Measurements from ENCODE around the gene RABL6. TPM values are rescaled to one million over a fixed set of nuclear protein-coding genes. Genes with fewer than 3 reads are reported as not detected.
"Not testable (repeated sequence)": the region's sequence is repeated elsewhere in the genome, so short reads cannot be mapped to it uniquely, and the experiment has no call there.

The RABL6 gene
- total RNA-seq, 1 experiment from 2014 or later: 68.9 TPM

DNA sequence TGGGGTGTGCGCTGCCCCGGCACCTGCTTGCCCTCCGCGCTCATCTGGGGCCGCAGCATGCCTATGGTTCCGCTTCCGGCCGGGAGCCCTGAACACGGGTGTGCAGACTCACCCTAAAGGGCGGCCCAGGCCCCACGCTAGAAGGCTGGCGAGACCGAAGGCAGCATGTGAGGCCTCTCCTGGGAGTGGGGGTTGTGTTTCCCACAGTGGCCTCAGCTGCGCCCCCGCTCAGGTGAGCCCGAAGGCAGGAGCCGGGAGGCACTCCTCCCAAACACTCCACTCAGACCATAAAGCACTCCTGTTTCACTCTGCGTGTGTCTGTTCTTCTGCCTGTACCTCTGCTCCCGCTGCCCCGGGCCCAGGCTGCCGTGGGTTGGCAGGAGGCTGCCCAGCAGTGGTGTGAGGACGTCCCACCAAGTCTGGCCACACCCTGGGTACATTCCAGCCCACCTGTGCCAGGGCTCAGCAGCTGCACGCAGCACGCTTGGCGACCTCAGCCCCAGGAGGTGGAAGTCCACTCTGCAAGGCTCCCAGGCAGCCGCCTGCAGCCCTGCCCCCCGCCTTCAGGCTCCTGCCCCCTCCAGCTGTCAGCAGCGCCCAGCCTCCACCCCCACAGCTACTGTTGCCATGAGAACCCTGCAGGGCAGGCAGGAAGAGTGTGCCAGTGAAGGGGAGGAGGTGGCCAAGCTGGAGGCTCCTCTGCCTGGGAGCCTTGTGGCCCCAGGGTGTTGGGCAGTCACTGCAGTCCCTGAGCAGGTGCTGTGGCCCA lies 33.3 kb downstream of the RABL6 start:
- Mint-ChIP-seq H3K4me1 (ENCODE audit: low read depth, unreplicated experiment) (peaks cover 8% of the 10 kb centered on the region), H3K27me3 (ENCODE audit: unreplicated experiment) (no peaks in the 10 kb centered on the region), H3K4me3 (ENCODE audit: low read depth, unreplicated experiment) (no peak overlapping the region), H3K27ac (ENCODE audit: unreplicated experiment) (no peak overlapping the region), H3K9me3 (ENCODE audit: low read depth, unreplicated experiment) (no peaks in the 10 kb centered on the region), H3K36me3 (ENCODE audit: insufficient read depth, unreplicated experiment) (peaks cover 25% of the 10 kb centered on the region)
- CTCF ChIA-PET: interaction anchor here (1.2 kb wide), 1 partner anchor 50 kb away, joined by 3 read pairs; no protein-coding TSS in a partner anchor
- BruUV-seq (replicated peaks): no TSS peak
- intact Hi-C loops (cut with micrococcal nuclease; ENCODE audit: unreplicated experiment): no loop called here
- peak; percentile 54 for DNase-seq
- TF ChIP-seq, protein P1, sequence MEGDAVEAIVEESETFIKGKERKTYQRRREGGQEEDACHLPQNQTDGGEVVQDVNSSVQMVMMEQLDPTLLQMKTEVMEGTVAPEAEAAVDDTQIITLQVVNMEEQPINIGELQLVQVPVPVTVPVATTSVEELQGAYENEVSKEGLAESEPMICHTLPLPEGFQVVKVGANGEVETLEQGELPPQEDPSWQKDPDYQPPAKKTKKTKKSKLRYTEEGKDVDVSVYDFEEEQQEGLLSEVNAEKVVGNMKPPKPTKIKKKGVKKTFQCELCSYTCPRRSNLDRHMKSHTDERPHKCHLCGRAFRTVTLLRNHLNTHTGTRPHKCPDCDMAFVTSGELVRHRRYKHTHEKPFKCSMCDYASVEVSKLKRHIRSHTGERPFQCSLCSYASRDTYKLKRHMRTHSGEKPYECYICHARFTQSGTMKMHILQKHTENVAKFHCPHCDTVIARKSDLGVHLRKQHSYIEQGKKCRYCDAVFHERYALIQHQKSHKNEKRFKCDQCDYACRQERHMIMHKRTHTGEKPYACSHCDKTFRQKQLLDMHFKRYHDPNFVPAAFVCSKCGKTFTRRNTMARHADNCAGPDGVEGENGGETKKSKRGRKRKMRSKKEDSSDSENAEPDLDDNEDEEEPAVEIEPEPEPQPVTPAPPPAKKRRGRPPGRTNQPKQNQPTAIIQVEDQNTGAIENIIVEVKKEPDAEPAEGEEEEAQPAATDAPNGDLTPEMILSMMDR (IDR thresholded peaks at IDR 0.05; ENCODE audit: unreplicated experiment): no peak

DNA sequence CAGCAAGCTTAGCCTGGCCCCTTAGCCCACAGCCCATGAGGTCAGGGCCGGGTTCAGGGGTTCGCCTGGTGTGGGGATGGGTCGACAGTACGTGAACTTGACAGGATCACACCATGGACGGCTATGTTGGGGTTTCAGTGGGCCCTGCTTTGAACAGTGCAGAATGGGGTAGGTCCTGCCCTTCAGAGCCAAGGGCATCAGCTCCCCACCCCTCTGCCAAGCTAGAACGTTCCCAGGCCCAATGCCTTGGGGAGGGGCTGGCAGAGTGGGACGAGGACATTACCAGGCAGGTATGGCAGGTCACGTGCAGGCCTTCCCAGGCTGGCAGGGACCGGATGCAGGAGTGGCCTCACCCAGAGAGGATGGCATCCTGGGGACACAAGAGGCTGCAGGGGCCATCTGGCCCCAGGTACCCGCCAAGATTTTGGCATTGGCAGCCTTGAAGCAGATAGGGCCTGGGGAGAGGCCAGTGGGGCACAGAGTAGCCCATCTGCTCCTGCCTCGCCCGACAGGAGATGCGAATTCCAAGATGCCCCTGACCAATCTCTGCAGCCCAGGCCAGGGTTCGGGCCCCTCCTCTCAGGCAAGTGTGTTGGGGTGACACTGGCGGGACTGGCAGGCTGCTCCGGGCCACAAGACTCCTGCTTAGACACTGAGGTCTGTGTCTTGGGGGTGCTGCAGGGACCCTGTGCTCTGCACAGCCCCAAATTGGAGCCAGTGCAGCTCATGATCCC lies 34.1 kb downstream of the RABL6 start:
- H3K9me3 Mint-ChIP-seq (ENCODE audit: low read depth, unreplicated experiment); H3K27me3 Mint-ChIP-seq (ENCODE audit: unreplicated experiment); BruUV-seq (replicated peaks); intact Hi-C loops (cut with micrococcal nuclease; ENCODE audit: unreplicated experiment); H3K4me1 Mint-ChIP-seq (ENCODE audit: low read depth, unreplicated experiment); DNase-seq: not testable (repeated sequence)
- Mint-ChIP-seq H3K4me3 (ENCODE audit: low read depth, unreplicated experiment) (peak overlapping the region; percentile 71), H3K36me3 (ENCODE audit: insufficient read depth, unreplicated experiment) (peaks cover 31% of the 10 kb centered on the region), H3K27ac (ENCODE audit: unreplicated experiment) (peak overlapping the region; percentile 39)
- CTCF ChIA-PET: interaction anchor here (0.7 to 1.2 kb wide), 6 partner anchors 22 to 193 kb away, joined by 3 to 6 read pairs (median 4); no protein-coding TSS in a partner anchor

DNA sequence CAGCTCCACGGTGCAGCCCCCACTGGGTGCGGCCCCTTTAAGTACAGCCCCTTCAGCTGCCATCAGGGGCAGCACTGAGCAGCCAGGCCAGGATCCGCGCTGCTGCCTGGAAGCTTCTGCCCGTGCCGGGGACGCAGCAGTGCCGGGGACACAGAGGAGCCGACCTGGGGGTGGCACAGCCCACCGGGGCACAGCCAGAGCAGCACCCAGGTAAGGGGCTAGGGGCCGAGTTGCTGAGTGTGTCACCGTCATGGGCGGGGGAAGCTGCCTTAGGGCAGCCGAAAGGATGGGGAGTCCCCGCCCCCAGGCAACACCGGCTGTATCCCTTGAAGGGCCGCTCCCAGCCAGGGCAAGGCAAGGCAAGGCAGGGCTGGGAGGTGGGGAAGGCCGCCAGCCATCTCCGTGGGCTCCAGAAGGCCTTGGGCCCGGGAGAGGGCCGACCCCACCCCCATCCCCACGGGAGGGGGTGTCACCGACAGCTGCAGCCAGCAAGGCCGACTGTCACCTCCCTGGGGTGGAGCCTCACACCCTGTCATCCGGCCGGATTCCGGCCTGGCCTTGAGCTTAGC lies 34.7 kb downstream of the RABL6 start, which contains the start of gene AJM1:
TSS of gene AJM1 (plus strand) at position 99 of the 569 bp plus-strand sequence. CDS start 1,937 bp downstream, outside the sequence.
- BruUV-seq (replicated peaks); H3K4me1 Mint-ChIP-seq (ENCODE audit: low read depth, unreplicated experiment); intact Hi-C loops (cut with micrococcal nuclease; ENCODE audit: unreplicated experiment); H3K9me3 Mint-ChIP-seq (ENCODE audit: low read depth, unreplicated experiment); H3K27me3 Mint-ChIP-seq (ENCODE audit: unreplicated experiment): not testable (repeated sequence)
- TF ChIP-seq, protein P1 (IDR thresholded peaks at IDR 0.05; ENCODE audit: unreplicated experiment): peak; percentile 87
- DNase-seq: peak; percentile 75
- Mint-ChIP-seq H3K36me3 (ENCODE audit: insufficient read depth, unreplicated experiment) (peaks cover 38% of the 10 kb centered on the region), H3K4me3 (ENCODE audit: low read depth, unreplicated experiment) (peak within 1 kb of the TSS; percentile 71), H3K27ac (ENCODE audit: unreplicated experiment) (peak within 1 kb of the TSS; percentile 39)
- CTCF ChIA-PET: interaction anchor here (0.7 to 1.2 kb wide), 6 partner anchors 23 to 193 kb away, joined by 3 to 6 read pairs (median 4); no protein-coding TSS in a partner anchor

DNA sequence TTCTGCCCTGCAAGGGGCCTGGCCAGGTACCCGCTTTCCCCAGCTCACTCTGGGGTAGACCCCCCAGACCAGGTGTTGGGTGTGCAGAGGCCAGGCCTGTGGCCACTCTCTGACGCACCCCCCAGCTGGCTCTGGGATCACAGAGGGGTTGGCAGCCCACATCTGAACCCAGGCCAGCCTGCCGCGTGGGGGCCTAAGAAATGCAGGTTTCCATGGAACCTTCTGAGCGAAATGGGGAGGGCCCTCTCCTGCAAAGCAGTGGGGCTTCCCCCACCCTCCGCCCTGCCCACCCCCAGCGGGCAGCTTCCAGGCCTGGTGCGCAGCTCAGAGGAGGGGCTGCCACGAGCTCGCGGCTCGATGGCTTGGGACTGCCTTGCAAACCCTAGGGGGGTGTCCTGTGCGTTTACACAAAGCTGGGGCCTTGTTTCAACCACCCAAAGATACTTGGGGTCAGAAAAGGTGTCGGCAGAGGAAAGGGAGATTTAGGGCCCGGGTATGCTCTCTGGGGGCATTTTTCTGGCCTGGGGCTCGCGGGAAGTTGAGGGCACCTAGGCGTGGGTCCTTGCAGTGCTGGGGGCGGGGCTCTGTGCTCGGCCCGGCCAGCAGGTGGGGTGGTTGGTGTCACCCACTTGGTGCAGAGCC lies 35.5 kb downstream of the RABL6 start:
- H3K27ac Mint-ChIP-seq (ENCODE audit: unreplicated experiment); BruUV-seq (replicated peaks); H3K9me3 Mint-ChIP-seq (ENCODE audit: low read depth, unreplicated experiment); intact Hi-C loops (cut with micrococcal nuclease; ENCODE audit: unreplicated experiment); H3K27me3 Mint-ChIP-seq (ENCODE audit: unreplicated experiment); DNase-seq: not testable (repeated sequence)
- CTCF ChIA-PET: interaction anchor here (1.0 to 1.6 kb wide), 2 partner anchors 105 to 192 kb away, joined by 3 to 4 read pairs; no protein-coding TSS in a partner anchor
- peaks cover 13% of the 10 kb centered on the region for H3K4me1 Mint-ChIP-seq (ENCODE audit: low read depth, unreplicated experiment)
- H3K36me3 Mint-ChIP-seq (ENCODE audit: insufficient read depth, unreplicated experiment): peaks cover 46% of the 10 kb centered on the region
- peak overlapping the region; percentile 64 for H3K4me3 Mint-ChIP-seq (ENCODE audit: low read depth, unreplicated experiment)
